OCI-LY3 (cell line): ENCODE measurements around the gene LAMC3.

ENCODE experiments used
- CTCF ChIP-seq: fragments of 200-600, 300-600 bp; sonication (generic); IDR thresholded peaks from 2 replicates; pipeline ENCODE4 v1.5.1; 2014; ENCODE audit warnings: antibody characterized with exemption, low read length, low read depth
- EZH2phosphoT487 ChIP-seq: fragments of 200-600 bp; shearing (Covaris generic); IDR thresholded peaks from 2 replicates; pipeline ENCODE4 v1.6.1; 2018; ENCODE audit warnings: antibody characterized with exemption, mixed run types, low read depth

DNA sequence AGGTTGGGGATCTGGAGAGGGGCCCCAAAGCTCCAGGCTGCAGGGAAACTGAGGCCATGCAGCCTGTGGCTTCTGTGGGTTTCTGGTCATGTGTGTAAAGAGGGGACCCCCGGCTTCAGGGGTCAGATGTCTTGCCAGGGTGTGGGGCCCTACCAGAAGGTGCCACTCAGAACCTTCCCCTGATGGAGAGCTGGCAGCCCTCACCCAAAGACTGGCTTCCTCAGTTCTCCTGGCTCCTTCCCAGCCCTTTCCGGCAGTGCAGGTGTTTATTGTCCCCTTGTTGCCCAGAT lies 11.6 kb upstream of the LAMC3 start:
- TF ChIP-seq CTCF (no peak), EZH2phosphoT487 (no peak)
